ENCODE measurements around the gene TRIM38.

Gene TRIM38, protein sequence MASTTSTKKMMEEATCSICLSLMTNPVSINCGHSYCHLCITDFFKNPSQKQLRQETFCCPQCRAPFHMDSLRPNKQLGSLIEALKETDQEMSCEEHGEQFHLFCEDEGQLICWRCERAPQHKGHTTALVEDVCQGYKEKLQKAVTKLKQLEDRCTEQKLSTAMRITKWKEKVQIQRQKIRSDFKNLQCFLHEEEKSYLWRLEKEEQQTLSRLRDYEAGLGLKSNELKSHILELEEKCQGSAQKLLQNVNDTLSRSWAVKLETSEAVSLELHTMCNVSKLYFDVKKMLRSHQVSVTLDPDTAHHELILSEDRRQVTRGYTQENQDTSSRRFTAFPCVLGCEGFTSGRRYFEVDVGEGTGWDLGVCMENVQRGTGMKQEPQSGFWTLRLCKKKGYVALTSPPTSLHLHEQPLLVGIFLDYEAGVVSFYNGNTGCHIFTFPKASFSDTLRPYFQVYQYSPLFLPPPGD

GRCh38 chr6:25962149-25963127 is at the start of gene TRIM38:
TSS of gene TRIM38 (plus strand) at chr6:25962802. CDS start at chr6:25966523, 3,721 bp downstream.
- peak; percentile 71 for DNase-seq (ENCODE audit: low spot score)
- in situ Hi-C loops (cut with MboI; ENCODE audit: low sequenced_read_pairs, unreplicated experiment), result no loop called here
- no peak for TF ChIP-seq CTCF (IDR thresholded peaks at IDR 0.05; ENCODE audit: borderline replicate concordance, control extremely low read depth, extremely low read depth, insufficient read depth, missing control alignments)

DNA sequence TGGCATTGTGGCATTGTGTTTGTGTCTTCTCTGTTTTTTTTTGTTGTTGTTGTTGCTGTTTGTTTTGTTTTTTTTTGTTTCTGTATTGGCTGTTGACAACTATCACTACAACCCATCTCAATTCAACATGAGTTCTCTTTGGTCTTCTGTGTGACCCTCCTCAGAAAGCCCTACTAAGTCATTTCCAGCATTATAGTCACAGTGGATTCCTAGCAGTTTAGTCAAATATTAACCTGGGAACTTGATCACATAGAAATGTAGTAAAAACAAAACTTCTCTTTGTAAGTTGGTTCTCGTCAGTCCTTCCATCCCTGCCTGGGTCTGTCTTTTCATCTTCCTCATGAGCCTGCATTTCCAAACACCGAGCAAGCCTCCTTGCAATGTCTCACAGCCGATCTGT is 48.9 kb upstream of the TRIM38 start:
- in situ Hi-C loops (cut with MboI; ENCODE audit: low sequenced_read_pairs, unreplicated experiment), result no loop called here
- DNase-seq (ENCODE audit: low spot score), result no peak
- no peak for TF ChIP-seq CTCF (IDR thresholded peaks at IDR 0.05; ENCODE audit: borderline replicate concordance, control extremely low read depth, extremely low read depth, insufficient read depth, missing control alignments)

GRCh38 chr6:25916330-25916729 is 46.3 kb upstream of the TRIM38 start:
- in situ Hi-C loops (cut with MboI; ENCODE audit: low sequenced_read_pairs, unreplicated experiment), result no loop called here
- DNase-seq (ENCODE audit: low spot score), result no peak
- TF ChIP-seq CTCF (IDR thresholded peaks at IDR 0.05; ENCODE audit: borderline replicate concordance, control extremely low read depth, extremely low read depth, insufficient read depth, missing control alignments), result no peak

GRCh38 chr6:25916789-25917490 is 45.7 kb upstream of the TRIM38 start:
- no peak for TF ChIP-seq CTCF (IDR thresholded peaks at IDR 0.05; ENCODE audit: borderline replicate concordance, control extremely low read depth, extremely low read depth, insufficient read depth, missing control alignments)
- no peak for DNase-seq (ENCODE audit: low spot score)
- in situ Hi-C loops (cut with MboI; ENCODE audit: low sequenced_read_pairs, unreplicated experiment), result no loop called here

DNA sequence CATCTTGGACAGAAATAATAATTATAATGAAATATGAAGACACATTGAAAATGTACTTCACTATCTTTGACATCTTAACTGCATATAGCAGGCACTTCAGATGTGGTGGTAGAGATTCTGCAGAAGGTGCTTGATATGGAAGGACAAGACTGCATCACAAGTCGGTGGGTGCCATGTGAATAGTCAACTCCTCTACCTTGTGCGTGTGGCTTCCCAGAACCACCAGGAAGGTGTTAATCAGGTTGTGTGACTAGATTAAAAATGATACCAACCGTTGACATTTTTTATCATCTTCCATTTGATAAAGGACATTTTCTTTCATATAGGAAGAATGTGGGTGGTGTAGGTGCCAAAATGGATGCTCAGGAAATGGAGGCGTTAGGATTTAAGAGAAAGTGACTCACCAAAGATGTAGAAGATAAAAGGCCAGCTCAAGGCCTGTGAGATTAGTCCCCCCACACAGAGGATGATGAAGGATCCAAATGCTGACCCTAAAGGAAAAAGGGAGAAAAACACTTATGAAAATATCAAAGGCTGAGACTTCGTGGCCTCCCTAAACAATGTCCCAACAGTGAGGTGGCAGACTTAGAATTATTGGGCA is 44.4 kb upstream of the TRIM38 start:
- no peak for DNase-seq (ENCODE audit: low spot score)
- in situ Hi-C loops (cut with MboI; ENCODE audit: low sequenced_read_pairs, unreplicated experiment), result no loop called here
- TF ChIP-seq CTCF (IDR thresholded peaks at IDR 0.05; ENCODE audit: borderline replicate concordance, control extremely low read depth, extremely low read depth, insufficient read depth, missing control alignments), result no peak
